Measurements from ENCODE around the gene PLEKHH3.

Gene PLEKHH3

DNA sequence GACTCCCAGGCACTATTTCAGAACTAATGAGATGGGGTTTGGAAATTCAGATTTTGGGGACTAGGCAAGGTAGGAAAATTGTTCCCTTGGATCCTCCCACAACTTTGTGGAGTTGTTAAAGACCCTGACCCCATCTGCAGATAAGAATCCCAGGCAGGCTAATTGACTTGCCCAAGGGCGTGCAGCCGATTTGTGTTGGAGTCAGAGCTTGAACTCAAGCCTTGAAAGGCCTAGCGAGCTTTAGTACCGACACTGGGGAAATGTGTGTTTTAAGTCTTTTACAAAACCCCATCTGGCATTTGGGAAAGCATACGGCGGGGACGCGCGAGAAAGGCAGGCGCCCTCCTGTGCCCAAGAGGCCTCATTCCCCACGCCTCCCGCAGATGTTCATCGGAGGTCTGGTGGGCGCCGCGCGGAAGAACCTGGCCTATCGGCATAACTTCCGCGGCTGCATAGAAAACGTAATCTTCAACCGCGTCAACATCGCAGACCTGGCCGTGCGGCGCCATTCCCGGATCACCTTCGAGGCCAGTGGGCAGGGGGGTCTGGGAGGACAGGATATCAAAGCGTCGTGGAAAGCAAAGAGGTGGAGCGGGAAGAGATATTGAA, 9.8 kb upstream of the PLEKHH3 start:
- DNase-seq (ENCODE audit: low spot score) = no peak

DNA sequence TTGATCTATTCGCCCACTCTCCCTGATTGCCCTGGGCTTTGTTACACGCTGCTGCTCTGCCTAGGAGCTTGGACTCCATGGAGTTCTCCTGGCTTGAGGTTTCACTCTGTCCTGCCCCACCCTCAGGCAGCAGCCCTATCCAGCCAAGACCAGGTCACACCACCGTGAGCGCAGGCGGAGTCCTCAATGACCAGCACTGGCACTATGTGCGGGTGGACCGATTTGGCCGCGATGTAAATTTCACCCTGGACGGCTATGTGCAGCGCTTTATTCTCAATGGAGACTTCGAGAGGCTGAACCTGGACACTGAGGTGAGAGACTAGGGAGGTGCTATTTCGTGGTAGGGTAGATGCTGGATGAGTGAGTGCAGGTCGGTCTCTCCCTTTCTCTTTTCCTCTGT, 9.0 kb upstream of the PLEKHH3 start:
- DNase-seq (ENCODE audit: low spot score) = no peak

DNA sequence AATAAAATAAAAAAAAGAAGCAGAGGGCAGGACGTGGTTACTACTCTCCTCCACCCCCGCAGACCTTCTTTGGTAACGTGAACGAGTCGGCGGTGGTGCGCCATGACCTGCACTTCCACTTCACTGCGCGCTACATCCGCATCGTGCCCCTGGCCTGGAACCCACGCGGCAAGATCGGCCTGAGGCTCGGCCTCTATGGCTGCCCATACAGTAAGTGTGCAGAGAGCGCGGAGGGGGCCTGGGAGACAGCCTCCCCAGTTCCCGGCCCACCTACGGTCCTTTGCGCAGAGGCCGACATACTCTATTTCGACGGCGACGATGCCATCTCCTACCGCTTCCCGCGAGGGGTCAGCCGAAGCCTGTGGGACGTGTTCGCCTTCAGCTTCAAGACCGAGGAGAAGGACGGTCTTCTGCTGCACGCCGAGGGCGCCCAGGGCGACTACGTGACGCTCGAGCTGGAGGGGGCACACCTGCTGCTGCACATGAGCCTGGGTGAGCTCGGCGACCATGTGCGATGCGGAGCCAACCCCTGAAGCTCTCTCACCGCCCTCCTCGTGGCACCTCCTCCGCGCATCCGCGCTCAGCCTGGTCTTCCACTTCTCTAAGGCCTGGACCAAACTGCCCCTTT, 8.2 kb upstream of the PLEKHH3 start:
- DNase-seq (ENCODE audit: low spot score) = no peak

DNA sequence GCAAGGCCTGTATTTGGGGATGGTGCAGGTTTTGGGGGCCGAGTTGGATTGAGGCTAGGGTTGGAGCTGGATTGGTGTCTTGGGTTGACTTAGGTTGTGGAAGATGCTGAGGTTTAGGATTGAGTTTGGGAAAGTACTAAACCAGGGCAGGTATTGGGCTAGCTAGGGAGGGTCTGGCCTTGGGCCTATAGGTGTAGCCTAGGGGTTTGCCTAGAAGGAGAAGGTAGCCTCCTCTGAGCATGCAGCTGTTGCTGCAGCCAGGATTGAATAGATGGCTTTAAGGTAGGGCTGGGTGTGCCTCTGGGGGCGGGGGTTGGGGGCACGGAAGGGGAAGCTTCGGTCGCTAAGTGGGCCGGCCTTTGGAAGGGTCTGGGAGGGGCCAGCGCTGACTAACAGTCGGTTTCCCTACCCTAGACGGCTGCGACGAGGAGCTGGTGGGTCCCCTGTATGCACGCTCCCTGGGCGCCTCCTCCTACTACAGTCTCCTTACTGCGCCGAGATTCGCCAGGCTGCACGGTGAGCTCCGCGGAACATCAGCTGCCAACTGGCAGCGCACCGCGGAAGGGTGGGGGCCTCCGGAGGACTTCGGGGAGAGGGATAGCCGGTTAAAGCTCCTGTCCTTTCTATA, 6.7 kb upstream of the PLEKHH3 start:
- DNase-seq (ENCODE audit: low spot score) = no peak

DNA sequence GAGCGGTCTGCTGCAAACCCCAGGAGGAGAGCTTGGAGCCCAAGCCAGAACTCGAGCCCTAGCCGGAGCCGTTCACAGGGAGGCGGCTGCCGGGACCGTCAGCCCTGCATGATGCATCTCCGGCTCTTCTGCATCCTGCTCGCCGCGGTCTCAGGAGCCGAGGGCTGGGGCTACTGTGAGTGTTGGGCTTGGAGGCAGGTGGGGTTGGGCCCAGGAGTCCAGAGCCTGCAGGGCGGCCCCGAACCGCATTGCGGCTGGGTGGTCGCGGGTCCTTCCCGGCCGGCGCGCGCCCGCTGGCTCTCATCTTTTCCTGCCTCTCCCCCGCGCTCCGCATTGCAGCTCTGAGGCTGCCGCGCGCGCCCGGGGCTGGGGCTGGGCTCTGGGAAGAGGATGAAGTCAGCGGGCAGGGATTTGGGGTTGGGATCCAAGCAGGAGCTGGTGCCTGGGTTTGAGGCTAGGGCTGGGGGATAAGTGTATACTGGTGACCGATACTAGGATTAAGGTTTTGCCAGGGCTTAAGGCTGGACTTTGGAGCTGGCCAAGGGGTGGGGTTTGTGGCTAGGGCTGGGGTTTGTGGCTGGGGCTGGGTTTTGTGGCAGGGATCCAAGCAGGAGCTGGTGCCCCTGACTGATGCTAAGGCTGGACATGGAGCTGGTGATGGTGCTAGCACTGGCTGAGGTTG, 6.1 kb upstream of the PLEKHH3 start:
- peak; percentile 61 for DNase-seq (ENCODE audit: low spot score)

DNA sequence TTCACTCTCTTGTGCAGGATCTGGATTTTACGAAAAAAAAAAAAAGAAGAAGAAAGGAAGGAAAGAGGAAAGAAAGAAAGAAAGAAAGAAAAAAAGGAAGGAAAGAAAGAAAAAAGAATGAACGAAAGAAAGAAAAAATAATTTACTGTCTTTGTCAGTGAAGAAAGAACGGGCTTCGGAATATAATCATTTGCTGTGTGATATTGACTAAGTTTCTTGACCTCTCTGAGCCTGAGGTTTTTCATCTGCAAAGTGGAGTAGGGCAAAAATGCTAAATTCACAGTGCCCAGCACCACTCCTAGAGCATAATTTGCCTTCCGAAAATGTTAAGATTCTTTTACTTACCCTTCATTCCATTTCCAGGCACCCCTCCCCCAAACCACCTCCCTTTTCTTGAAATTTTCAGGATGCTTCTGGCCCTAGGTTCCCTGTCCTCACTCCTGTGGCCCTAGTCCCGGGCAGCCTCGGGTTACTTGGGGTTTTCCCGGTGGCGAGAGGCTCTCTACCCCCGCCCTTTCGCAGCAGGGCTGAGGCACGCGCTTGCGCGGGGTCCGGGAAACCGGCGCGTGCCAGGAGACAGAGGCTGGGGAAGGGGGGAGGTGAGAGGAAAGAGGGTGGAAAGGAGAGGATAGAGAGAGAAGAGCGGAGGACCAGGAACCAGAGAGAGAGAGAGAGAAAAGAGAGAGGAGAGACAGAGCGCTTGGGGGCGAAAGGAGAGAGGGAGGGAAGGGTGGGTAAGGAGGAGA, 5.4 kb upstream of the PLEKHH3 start, which contains the start of gene CNTNAP1:
Gene CNTNAP1 (plus strand): TSS at position 556 of the 746 bp plus-strand sequence. CDS start 299 bp downstream, outside the sequence.
- DNase-seq (ENCODE audit: low spot score) = peak; percentile 36

DNA sequence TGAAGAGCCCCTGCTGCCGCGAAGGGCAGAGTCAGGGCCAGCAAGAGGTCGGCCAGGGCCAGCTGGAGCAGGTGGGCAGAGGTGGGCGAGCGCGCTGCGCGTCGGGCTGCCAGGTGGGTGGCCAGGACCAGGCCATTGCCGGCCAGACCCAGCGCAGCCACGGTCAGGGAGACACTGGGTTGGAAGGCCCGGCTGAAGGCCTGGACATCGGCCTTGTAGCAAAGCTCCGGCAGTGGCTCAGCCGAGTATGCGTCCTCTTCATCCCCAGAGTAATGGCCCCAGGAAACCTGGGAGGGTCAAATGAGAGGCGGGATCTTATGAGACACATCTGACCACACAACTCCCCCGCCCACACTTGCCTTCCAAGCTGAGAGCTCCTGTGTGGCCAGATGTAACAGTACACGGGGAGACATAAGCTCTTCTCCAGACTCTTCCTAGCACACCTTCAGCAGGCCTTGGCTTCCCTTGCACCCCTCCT, 3.6 kb upstream of the PLEKHH3 start:
- DNase-seq (ENCODE audit: low spot score) = no peak

DNA sequence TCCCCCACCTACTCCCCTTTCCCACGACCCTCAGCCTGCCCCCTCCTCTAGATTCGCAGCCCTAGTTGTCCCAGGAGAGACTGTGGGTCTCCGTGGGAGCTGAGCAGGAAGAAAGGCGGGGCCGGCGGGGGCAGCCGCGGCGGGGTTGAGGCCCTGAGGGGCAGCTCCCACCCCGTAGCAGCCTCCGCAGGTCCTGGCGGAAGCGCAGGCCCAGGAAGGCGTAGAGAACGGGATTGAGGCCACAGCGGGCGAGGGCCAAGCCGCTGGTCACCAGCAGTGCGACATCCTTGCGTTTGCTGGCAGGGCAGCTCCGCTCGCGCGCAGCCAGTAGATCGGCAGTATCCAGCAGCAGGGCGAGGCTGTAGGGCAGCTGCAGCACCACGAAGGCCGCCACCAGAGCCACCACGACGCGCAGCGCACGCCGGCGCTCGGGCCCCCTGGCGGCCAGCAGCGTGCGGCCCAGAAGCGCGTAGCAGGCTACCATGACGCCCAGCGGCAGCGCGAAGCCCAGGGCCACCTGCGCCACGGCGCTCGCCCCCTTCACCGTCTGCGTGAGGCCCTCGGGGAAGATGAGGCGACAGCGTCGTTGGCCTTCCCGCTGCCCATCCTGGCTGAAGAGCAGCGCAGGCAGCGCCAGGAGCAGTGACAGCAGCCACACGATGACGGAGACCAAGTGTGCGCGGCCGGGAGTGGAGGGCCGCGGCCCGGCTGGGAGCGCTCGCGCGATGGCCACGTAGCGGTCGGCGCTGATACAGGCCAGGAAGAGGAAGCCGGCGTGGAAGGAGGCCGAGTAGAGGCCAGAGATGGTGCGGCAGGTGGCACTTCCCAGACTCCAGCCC, 2.9 kb upstream of the PLEKHH3 start:
- DNase-seq (ENCODE audit: low spot score) = peak; percentile 91

DNA sequence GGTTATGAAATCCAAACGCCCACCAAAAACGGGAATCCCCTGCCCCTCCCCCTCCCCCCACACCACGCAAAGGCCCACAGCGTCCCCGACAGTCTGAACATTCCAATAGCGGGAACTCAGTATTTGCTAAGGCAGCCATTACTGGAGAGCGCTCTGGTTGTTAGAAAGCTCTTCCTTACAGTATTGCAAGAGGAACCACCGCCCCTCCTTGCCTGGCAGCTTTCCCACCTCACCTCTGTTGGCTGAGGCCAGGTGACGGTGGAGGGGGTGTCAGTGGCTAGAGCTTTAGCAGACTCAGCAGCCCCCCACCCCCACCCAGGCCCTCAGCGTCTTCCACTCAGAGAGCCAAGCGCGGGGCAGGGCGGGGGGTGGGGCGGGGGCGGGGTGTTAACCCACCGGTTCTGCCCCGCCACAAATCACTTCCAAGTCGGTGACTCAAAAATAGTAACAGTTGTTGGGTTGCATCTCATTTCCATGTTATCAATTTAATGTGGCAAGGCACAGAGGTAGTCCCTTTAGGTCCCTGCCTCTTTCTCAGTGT, 2.2 kb upstream of the PLEKHH3 start:
- peak; percentile 74 for DNase-seq (ENCODE audit: low spot score)

DNA sequence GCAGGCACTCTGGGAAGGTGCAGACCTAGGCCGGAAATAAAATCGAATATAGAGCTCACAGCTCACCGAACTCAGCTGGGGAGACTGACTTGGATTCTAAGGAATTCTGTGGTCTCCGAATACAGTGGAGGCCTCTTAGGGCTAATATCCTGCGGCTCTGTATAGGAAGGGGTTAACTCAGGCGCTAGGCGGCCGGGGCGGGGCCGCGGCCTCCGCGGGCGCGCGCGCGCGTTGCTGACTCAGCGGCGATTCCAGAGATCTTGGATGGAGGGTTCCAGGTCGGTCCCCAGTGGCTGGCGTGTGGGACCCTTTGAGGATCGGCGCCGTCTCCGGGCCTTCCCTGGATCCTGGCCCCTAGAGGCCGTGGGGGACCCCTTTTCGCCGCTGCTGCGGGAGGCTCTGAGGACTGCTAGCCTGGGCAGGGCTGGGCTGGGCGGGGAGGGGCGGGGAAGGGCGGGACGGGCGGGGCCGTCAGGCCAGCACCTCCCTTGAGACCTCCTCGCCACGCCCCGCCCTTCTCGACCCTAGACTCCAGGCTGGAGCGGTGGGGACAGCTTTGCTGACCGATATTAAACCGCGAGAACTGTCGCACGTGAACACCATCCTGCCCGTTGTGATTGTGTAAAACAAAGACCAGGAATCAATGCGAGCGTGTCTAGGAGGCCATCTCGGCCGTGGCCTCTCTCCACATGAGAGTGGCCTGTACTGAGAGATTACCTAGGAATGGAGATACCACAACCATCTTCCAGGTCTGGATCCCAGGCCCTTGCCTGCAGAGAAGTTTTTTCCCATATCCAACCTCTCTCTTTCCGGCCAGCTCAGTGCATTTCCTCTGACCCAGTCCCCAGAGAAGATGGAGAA, 1.4 kb upstream of the PLEKHH3 start:
- DNase-seq (ENCODE audit: low spot score) = peak; percentile 90

DNA sequence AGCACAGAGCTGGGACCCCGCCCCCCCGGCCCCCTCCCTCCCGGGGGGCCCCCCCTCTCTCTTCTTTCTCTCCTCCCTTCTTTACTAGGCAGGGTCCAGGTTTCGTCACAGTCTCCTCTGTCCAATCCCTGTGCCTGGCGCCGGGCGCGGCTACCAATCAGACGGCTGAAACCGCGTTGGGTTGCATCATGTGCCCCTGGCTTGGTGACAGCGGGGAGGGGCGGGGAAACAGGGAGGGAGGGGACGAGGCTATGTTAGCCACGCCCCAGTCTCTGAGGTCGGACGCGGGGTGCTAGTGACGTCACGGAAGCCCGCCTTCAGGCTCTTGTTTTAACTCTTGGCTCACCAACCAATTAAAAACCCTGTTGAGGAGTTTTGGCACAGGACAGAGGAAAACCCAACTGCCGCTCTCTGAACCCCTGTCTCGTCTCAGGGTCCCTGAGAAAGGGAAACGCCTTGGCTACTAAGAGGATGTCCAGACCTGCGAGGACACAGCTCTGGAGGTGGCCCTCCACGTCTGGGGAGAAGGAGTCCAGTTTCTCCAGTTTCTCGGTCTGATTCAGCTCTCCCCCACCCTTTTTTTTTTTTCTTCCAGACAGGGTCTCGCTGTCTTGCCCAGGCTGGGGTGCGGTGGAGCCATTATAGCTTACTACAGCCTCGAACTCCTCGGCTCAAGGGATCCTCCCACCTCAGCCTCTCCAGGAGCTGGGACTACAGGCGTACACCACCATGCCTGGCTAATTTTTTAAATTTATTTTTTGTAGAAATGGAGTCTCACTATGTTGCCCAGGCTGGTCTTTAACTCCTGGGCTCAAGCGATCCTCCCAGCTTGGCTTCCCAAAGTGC, 441 bp upstream of the PLEKHH3 start:
- DNase-seq (ENCODE audit: low spot score) = peak; percentile 99

DNA sequence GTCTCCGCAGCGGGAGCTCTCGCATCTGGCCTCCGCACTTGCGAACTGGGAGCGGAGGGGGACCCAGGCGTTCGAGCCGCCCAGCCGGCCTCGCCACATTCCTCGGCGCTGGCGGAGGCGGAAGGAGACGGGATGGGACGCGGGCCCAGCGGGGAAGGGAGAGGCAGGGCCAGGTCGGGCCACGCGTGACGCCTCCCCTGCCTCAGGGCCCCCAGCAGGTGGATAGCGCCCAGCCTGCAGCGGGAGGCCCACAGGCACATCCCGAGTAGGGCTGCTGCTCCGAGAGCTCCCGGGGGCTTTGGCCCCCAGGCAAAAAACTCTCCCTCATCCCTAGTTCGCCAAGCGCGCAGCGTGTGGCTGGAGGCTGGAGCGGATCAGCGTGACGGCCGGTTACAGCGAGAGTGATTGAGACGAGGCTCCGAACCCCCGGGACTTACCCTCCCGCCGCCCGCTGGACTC, 800 bp downstream of the PLEKHH3 start:
- DNase-seq (ENCODE audit: low spot score) = peak; percentile 34

DNA sequence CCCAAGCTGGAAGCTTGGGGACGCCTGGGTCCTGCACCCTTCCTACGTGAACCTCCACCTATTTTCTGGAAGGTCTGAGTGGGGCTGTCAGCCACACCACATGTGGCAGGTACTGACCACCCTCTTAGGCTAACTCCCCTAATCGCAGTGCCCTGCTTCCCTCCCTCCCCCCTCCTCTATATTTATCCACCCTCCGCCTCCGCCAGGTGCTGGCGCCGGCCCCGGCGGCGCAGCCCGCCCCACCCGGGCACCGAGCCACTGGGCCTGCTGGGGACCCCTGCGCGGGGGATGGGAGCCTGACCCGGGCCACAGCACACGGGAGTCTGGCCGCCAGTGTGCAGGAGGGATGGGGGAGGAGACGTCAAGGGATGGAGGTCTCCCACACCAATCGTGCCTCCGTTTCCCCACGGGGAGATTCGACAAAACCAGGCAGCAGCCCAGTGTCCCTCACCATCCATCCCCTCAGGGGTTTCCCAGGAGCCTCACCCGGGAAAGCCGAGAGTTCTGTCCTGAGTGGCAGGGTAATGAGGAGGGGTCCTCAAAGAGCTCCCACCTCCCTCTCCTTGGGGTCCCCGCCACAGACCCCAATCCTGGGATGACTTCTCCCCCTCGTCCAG, 1.3 kb downstream of the PLEKHH3 start:
- DNase-seq (ENCODE audit: low spot score) = no peak

DNA sequence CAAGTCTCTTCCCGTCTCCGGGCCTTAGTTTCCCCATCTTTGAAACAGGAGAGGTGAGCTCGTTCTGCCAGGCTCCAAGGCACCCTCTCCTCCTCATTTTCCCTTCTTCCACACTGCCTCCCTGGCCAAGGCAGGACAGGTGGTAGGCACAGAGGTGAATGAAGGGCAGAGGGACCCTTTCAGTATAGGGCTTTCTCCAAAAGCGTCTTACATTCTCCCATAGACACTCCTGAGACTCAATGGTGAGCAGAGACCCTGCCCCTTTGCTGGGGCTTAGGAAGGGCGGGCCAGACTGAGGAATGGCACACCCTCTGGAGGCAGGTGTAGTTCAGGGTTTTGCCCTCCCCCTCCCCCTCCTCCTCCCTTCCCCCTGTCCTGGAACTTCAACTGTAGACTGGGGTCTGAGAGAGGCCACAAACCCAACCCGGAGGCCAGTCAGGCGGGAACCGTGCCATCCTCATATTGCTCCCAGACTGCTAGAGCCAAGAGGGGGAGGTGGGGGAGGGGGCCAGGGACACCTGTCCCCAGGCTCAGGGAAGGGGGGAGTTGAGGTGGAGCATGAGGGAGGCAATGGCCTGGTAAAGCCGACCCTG, 1.9 kb downstream of the PLEKHH3 start:
- DNase-seq (ENCODE audit: low spot score) = no peak

DNA sequence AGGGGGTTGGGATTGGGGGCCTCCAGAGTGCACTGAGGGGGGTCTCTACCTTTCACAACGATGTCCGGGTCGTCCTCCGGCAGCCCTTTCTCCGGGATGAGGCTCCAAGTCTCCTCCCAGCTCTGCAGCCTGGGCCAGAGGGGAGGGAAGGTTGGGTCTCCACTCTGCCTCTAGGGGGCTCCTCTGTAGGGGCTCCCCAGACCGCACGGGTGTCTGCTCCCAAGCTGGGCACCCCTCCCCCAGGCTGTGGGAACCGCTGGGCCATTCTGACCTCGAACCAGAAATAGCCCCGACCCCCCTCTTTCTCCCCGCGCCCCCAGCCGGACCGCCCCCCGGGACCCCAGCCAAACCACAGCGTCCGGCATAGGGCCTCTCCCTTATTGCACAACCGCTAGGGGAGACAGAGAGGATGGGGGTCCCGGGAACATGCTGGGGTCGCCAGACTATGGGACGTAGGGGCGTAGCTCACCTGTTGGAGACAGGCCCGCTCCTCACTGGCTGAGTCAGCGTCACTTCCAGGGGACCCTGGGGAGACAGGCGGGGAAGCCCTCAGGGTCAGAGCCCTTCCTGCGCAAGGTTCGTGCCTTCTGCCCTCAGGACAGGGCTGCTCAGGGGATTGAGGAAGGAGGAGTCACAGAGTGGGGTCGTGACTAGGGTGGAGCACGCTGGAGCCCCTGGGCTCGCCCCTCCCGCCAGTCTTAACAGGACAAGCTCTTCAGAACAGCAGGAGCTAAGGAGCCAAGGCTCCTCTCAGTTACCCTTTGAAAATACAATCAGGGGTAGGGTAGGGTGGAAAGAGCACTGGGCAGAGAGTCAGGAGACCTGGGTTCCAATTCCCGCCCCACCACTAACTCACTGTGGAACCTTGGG, 2.7 kb downstream of the PLEKHH3 start:
- DNase-seq (ENCODE audit: low spot score) = peak; percentile 55

DNA sequence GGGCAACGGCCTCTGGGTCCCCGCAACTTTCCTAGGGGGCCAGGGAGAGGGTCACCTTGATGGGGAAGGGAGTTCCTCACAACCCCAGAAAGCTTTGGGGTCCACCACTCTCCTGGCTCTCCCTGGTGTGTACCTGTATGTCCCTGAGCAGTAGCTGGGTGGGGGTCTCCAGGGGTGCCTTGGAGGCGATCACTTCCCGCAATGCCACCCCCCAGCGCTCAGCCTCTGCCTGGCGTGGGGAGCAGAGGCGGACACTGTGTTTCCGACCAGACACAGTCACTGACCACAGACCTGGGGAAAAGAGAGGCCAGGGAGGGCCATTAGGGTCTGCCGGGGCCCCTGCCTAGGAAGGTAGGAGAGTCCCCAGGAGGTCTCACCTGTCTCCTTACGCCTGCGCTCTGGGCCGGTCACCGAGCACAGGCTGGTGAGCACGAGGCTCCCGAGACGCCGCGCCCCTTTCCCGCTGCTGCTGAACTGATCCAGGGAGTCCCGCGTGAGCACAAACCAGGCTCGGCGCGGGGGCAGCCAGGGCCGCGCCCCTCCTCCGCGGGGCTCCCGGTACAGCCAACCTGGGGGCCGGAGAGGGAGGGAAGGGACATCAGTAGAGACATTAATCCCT, 3.4 kb downstream of the PLEKHH3 start:
- no peak for DNase-seq (ENCODE audit: low spot score)

DNA sequence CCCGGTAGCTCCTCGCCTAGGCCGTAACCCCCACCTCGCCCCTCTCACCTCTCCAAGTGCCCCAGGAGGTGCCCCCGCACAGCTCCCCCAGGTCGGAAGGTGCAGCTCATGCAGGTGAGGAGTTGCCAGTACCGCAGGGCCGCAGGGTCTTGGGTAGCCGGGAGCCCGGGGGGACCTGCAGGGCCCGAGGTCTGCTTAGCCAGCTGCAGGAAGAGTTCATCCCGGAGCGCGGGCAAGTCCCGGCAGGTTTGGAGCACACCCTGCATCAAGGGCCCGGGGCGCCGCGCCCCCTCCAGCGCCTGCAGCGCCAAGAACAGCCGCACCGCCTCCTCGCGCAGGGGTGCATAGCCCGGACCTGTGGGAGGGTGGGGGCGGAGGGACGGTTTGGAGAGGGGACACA, 4.8 kb downstream of the PLEKHH3 start:
- no peak for DNase-seq (ENCODE audit: low spot score)

All from SW480 (cell line).